Skeletal muscle tissue (tissue), 1 donor: ENCODE measurements around the gene SSC5D. TPM values are rescaled to one million over a fixed set of nuclear protein-coding genes. Genes with fewer than 3 reads are reported as not detected.

Source experiments
- total RNA-seq: library from RNA; depleted of rRNA; stranded (reverse); fragments of >200 nt; gene quantifications from one replicate; pipeline ENCODE4 v1.2.3, GENCODE V29; 2014

The SSC5D gene
- total RNA-seq, 1 donor from 2014 or later, result 17.7 TPM

Other genes with a start within 250 kb of the SSC5D start
- 11.0 TPM for gene PPP6R1, start 229.4 kb upstream of the SSC5D start, total RNA-seq
- 10.4 TPM for gene HSPBP1, start 208.3 kb upstream of the SSC5D start, total RNA-seq
- gene BRSK1, start 204.4 kb upstream of the SSC5D start, total RNA-seq, result 0.52 TPM
- gene TMEM150B, start 163.1 kb upstream of the SSC5D start, total RNA-seq, result 0.52 TPM
- gene KMT5C, start 148.6 kb upstream of the SSC5D start, total RNA-seq, result 8.9 TPM
- gene COX6B2, start 133.7 kb upstream of the SSC5D start, total RNA-seq, result not detected
- gene GARIN5B, start 125.2 kb upstream of the SSC5D start, total RNA-seq, result not detected
- gene IL11, start 118.0 kb upstream of the SSC5D start, total RNA-seq, result not detected
- gene TMEM190, start 111.6 kb upstream of the SSC5D start, total RNA-seq, result not detected
- gene TMEM238, start 104.1 kb upstream of the SSC5D start, total RNA-seq, result not detected
- 229 TPM for gene RPL28, start 102.5 kb upstream of the SSC5D start, total RNA-seq
- gene UBE2S, start 80.6 kb upstream of the SSC5D start, total RNA-seq, result 11.0 TPM
- not detected for gene SHISA7, start 45.1 kb upstream of the SSC5D start, total RNA-seq
- 25.1 TPM for gene ISOC2, start 26.8 kb upstream of the SSC5D start, total RNA-seq
- not detected for gene C19orf85, start 23.7 kb upstream of the SSC5D start, total RNA-seq
- 0.52 TPM for gene ZNF628, start 11.8 kb upstream of the SSC5D start, total RNA-seq
- 8.4 TPM for gene NAT14, start 3.2 kb upstream of the SSC5D start, total RNA-seq
- 1.0 TPM for gene SBK2, start 48.7 kb downstream of the SSC5D start, total RNA-seq
- gene SBK3, start 57.1 kb downstream of the SSC5D start, total RNA-seq, result not detected
- gene ZNF579, start 92.4 kb downstream of the SSC5D start, total RNA-seq, result 1.6 TPM
- gene FIZ1, start 111.1 kb downstream of the SSC5D start, total RNA-seq, result under 0.01 TPM
- 4.7 TPM for gene ZNF524, start 111.9 kb downstream of the SSC5D start, total RNA-seq
- gene ZNF865, start 117.2 kb downstream of the SSC5D start, total RNA-seq, result 1.0 TPM
- 8.9 TPM for gene ZNF784, start 136.1 kb downstream of the SSC5D start, total RNA-seq
- gene ZNF580, start 152.6 kb downstream of the SSC5D start, total RNA-seq, result 2.1 TPM
- gene ZNF581, start 155.2 kb downstream of the SSC5D start, total RNA-seq, result 17.2 TPM
- 3.1 TPM for gene CCDC106, start 159.8 kb downstream of the SSC5D start, total RNA-seq
- gene U2AF2, start 166.6 kb downstream of the SSC5D start, total RNA-seq, result 52.2 TPM
- 5.7 TPM for gene EPN1, start 186.8 kb downstream of the SSC5D start, total RNA-seq
- not detected for gene NLRP9, start 250.0 kb downstream of the SSC5D start, total RNA-seq